ENCODE measurements around the gene COMMD1. TPM values are rescaled to one million over a fixed set of nuclear protein-coding genes. Genes with fewer than 3 reads are reported as not detected.
"Not testable (repeated sequence)": the region's sequence is repeated elsewhere in the genome, so short reads cannot be mapped to it uniquely, and the experiment has no call there.

The COMMD1 gene
- total RNA-seq, 2 experiments from 2014 or later: 29.3 to 36.1 TPM

GRCh38 chr2:62133320-62133823 is 227.9 kb downstream of the COMMD1 start:
- no peaks in the 10 kb centered on the region for H3K9me3 Mint-ChIP-seq (ENCODE audit: low read depth)
- ATAC-seq: no peak
- POLR2A ChIA-PET: no interaction called here

GRCh38 chr2:62136956-62137830 is 231.7 kb downstream of the COMMD1 start:
- H3K4me3 Mint-ChIP-seq: no peak overlapping the region
- peaks cover 3% of the 10 kb centered on the region for H3K4me1 Mint-ChIP-seq
- no peak for ATAC-seq
- CTCF ChIA-PET: no interaction called here
- POLR2A ChIA-PET: no interaction called here
- no peak for DNase-seq
- intact Hi-C loops (cut with DNase I, micrococcal nuclease): no loop called here
- no peaks in the 10 kb centered on the region for H3K27me3 Mint-ChIP-seq
- peaks cover 14% of the 10 kb centered on the region for H3K36me3 Mint-ChIP-seq (ENCODE audit: low read depth)
- no peaks in the 10 kb centered on the region for H3K9me3 Mint-ChIP-seq (ENCODE audit: low read depth)
- H3K27ac Mint-ChIP-seq: no peak overlapping the region

More at GRCh38 chr2:62133320-62133823, 227.9 kb downstream of the COMMD1 start:
- Mint-ChIP-seq H3K36me3 (ENCODE audit: low read depth) (peaks cover 12% of the 10 kb centered on the region), H3K4me3 (no peak overlapping the region), H3K27ac (no peak overlapping the region), H3K4me1 (no peaks in the 10 kb centered on the region), H3K27me3 (no peaks in the 10 kb centered on the region)
- intact Hi-C loops (cut with DNase I, micrococcal nuclease): no loop called here
- DNase-seq: no peak
- CTCF ChIA-PET: interaction anchor here (0.5 to 1.7 kb wide), 3 partner anchors 11 to 278 kb away, joined by 3 to 5 read pairs (median 4); no protein-coding TSS in a partner anchor

GRCh38 chr2:62140426-62141141 is 235.1 kb downstream of the COMMD1 start:
- Mint-ChIP-seq H3K36me3 (ENCODE audit: low read depth) (peaks cover 8% of the 10 kb centered on the region), H3K4me3 (no peak overlapping the region), H3K4me1 (peaks cover 3% of the 10 kb centered on the region), H3K9me3 (ENCODE audit: low read depth) (no peaks in the 10 kb centered on the region), H3K27me3 (no peaks in the 10 kb centered on the region), H3K27ac (no peak overlapping the region)
- DNase-seq: no peak
- CTCF ChIA-PET: interaction anchor here (0.6 kb wide), 1 partner anchor 278 kb away, joined by 4 read pairs; no protein-coding TSS in a partner anchor
- intact Hi-C loops (cut with DNase I, micrococcal nuclease): no loop called here
- POLR2A ChIA-PET: no interaction called here
- no peak for ATAC-seq

- Mint-ChIP-seq H3K36me3 (ENCODE audit: low read depth) (peaks cover 4% of the 10 kb centered on the region), H3K9me3 (ENCODE audit: low read depth) (no peaks in the 10 kb centered on the region), H3K27ac (no peak overlapping the region), H3K27me3 (no peaks in the 10 kb centered on the region), H3K4me1 (peaks cover 3% of the 10 kb centered on the region), H3K4me3 (no peak overlapping the region)
- DNase-seq (no peak), ATAC-seq (no peak)
- ChIA-PET CTCF (no interaction called here), POLR2A (no interaction called here)
- intact Hi-C loops (cut with DNase I, micrococcal nuclease): no loop called here
Measured at GRCh38 chr2:62141142-62141740, 235.8 kb downstream of the COMMD1 start.

GRCh38 chr2:62142054-62142453 is 236.6 kb downstream of the COMMD1 start:
- Mint-ChIP-seq H3K4me1 (peaks cover 8% of the 10 kb centered on the region), H3K4me3 (no peak overlapping the region)
- intact Hi-C loops (cut with DNase I, micrococcal nuclease): no loop called here

GRCh38 chr2:62143696-62144095 is 238.2 kb downstream of the COMMD1 start:
- ATAC-seq (no peak), DNase-seq (no peak)
- H3K4me1 Mint-ChIP-seq: peaks cover 8% of the 10 kb centered on the region
- ChIA-PET CTCF (interaction anchor here (0.5 kb wide), 1 partner anchor 84 kb away, joined by 3 read pairs; no protein-coding TSS in a partner anchor), POLR2A (no interaction called here)
- H3K36me3 Mint-ChIP-seq (ENCODE audit: low read depth): peaks cover 4% of the 10 kb centered on the region
- no peaks in the 10 kb centered on the region for H3K9me3 Mint-ChIP-seq (ENCODE audit: low read depth)
- intact Hi-C loops (cut with DNase I, micrococcal nuclease): no loop called here
- H3K27ac Mint-ChIP-seq: no peak overlapping the region
- no peaks in the 10 kb centered on the region for H3K27me3 Mint-ChIP-seq
- H3K4me3 Mint-ChIP-seq: no peak overlapping the region

More at GRCh38 chr2:62142054-62142453, 236.6 kb downstream of the COMMD1 start:
- H3K27ac Mint-ChIP-seq: no peak overlapping the region
- H3K27me3 Mint-ChIP-seq: no peaks in the 10 kb centered on the region
- DNase-seq: no peak
- ChIA-PET CTCF (no interaction called here), POLR2A (no interaction called here)
- no peak for ATAC-seq
- H3K9me3 Mint-ChIP-seq (ENCODE audit: low read depth): no peaks in the 10 kb centered on the region
- H3K36me3 Mint-ChIP-seq (ENCODE audit: low read depth): peaks cover 4% of the 10 kb centered on the region

GRCh38 chr2:62144689-62145477 is 239.4 kb downstream of the COMMD1 start:
- intact Hi-C loops (cut with DNase I, micrococcal nuclease): no loop called here
- H3K27me3 Mint-ChIP-seq: no peaks in the 10 kb centered on the region
- CTCF ChIA-PET: no interaction called here
- no peak for DNase-seq
- H3K4me3 Mint-ChIP-seq: no peak overlapping the region
- H3K9me3 Mint-ChIP-seq (ENCODE audit: low read depth): no peaks in the 10 kb centered on the region
- ATAC-seq: no peak
- POLR2A ChIA-PET: no interaction called here
- peaks cover 4% of the 10 kb centered on the region for H3K36me3 Mint-ChIP-seq (ENCODE audit: low read depth)
- H3K27ac Mint-ChIP-seq: no peak overlapping the region
- H3K4me1 Mint-ChIP-seq: peaks cover 8% of the 10 kb centered on the region

GRCh38 chr2:62145478-62146100 is 240.1 kb downstream of the COMMD1 start:
- DNase-seq (no peak), ATAC-seq (no peak)
- Mint-ChIP-seq H3K27me3 (no peaks in the 10 kb centered on the region), H3K27ac (no peak overlapping the region), H3K9me3 (ENCODE audit: low read depth) (no peaks in the 10 kb centered on the region), H3K4me1 (peaks cover 8% of the 10 kb centered on the region), H3K4me3 (no peak overlapping the region), H3K36me3 (ENCODE audit: low read depth) (peaks cover 4% of the 10 kb centered on the region)
- CTCF ChIA-PET: no interaction called here
- intact Hi-C loops (cut with DNase I, micrococcal nuclease): no loop called here
- POLR2A ChIA-PET: no interaction called here

GRCh38 chr2:62146790-62147189 is 241.3 kb downstream of the COMMD1 start:
- intact Hi-C loops (cut with DNase I, micrococcal nuclease); H3K4me1 Mint-ChIP-seq; H3K27ac Mint-ChIP-seq; CTCF ChIA-PET; POLR2A ChIA-PET; H3K4me3 Mint-ChIP-seq; ATAC-seq; H3K36me3 Mint-ChIP-seq (ENCODE audit: low read depth); H3K27me3 Mint-ChIP-seq; H3K9me3 Mint-ChIP-seq (ENCODE audit: low read depth): not testable (repeated sequence)
- DNase-seq: peak; percentile 29

GRCh38 chr2:62147610-62148301 is 242.3 kb downstream of the COMMD1 start:
- H3K4me3 Mint-ChIP-seq: no peak overlapping the region
- H3K27ac Mint-ChIP-seq: no peak overlapping the region
- H3K36me3 Mint-ChIP-seq (ENCODE audit: low read depth): peaks cover 3% of the 10 kb centered on the region
- no peak for DNase-seq
- peaks cover 6% of the 10 kb centered on the region for H3K4me1 Mint-ChIP-seq
- ChIA-PET POLR2A (no interaction called here), CTCF (no interaction called here)
- intact Hi-C loops (cut with DNase I, micrococcal nuclease): no loop called here
- no peak for ATAC-seq
- no peaks in the 10 kb centered on the region for H3K9me3 Mint-ChIP-seq (ENCODE audit: low read depth)
- H3K27me3 Mint-ChIP-seq: no peaks in the 10 kb centered on the region

Measured in activated CD4-positive, alpha-beta T cell treated with anti-CD3 and anti-CD28 coated beads for 36 hours (primary cell).